ENCODE data around the gene SYNDIG1. TPM values are rescaled to one million over a fixed set of nuclear protein-coding genes. Genes with fewer than 3 reads are reported as not detected.

The SYNDIG1 gene
- total RNA-seq, 1 donor from 2014 or later = 0.19 TPM

DNA sequence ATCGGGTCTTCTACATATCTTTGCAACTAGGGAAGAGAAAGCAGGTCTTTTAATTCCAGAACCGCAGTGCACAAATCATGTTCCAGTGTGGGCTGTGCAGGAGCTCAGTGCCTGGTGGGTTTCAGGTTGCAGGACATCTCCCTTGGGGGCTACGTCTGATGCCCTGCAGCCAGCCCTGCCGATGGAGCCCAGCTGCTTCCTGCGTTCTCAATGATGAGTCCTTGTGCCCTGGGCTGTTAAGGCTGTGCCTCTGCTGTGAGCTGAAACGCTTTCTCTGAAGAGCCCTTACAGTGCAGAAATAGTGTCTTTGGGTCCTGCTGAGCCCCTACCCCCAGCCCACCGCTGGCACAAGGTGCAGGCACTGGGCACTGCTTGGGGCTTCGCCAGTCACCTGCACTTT, 192.9 kb downstream of the SYNDIG1 start:
- Mint-ChIP-seq H3K4me3 (ENCODE audit: low read depth) (no peak overlapping the region), H3K27me3 (peaks cover 24% of the 10 kb centered on the region), H3K27ac (no peak overlapping the region), H3K36me3 (ENCODE audit: insufficient read depth) (no peaks in the 10 kb centered on the region), H3K4me1 (ENCODE audit: low read depth) (no peaks in the 10 kb centered on the region), H3K9me3 (ENCODE audit: low read depth) (no peaks in the 10 kb centered on the region)
- no peak for DNase-seq (ENCODE audit: low spot score, unreplicated experiment)
- TF ChIP-seq, protein P1, sequence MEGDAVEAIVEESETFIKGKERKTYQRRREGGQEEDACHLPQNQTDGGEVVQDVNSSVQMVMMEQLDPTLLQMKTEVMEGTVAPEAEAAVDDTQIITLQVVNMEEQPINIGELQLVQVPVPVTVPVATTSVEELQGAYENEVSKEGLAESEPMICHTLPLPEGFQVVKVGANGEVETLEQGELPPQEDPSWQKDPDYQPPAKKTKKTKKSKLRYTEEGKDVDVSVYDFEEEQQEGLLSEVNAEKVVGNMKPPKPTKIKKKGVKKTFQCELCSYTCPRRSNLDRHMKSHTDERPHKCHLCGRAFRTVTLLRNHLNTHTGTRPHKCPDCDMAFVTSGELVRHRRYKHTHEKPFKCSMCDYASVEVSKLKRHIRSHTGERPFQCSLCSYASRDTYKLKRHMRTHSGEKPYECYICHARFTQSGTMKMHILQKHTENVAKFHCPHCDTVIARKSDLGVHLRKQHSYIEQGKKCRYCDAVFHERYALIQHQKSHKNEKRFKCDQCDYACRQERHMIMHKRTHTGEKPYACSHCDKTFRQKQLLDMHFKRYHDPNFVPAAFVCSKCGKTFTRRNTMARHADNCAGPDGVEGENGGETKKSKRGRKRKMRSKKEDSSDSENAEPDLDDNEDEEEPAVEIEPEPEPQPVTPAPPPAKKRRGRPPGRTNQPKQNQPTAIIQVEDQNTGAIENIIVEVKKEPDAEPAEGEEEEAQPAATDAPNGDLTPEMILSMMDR (IDR thresholded peaks at IDR 0.05; ENCODE audit: unreplicated experiment) = no peak

DNA sequence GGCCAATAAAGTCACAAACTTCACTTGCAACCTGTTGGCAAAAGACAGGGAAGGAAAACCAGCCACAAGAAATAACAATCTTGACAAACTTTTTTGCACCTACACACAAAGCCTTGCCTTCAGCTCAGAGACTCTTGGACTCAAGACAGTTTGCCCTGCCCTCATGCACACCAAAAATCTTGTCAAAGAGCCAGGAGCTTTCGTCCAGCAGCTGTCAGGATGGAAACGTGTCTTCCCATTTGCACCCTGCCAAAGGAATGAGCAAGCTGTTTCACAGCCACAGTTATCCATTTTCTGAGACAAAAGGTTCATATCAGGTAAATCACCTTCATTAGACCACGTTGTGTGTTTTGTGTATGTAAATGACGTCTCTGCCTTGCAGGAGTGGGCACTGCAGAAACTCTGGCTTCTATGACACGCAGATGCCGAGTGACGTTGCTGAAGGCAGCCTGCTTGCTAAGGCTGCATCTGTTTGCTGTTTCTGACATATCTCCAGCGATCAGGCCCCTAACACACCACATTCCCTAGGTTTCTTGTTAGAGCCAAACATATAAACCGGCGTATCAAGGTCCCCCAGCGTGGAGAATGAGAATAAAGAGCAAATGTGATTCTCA, 193.4 kb downstream of the SYNDIG1 start:
- TF ChIP-seq, protein P1 (IDR thresholded peaks at IDR 0.05; ENCODE audit: unreplicated experiment) = no peak
- Mint-ChIP-seq H3K27me3 (peaks cover 24% of the 10 kb centered on the region), H3K4me1 (ENCODE audit: low read depth) (no peaks in the 10 kb centered on the region), H3K27ac (no peak overlapping the region), H3K4me3 (ENCODE audit: low read depth) (no peak overlapping the region), H3K9me3 (ENCODE audit: low read depth) (no peaks in the 10 kb centered on the region), H3K36me3 (ENCODE audit: insufficient read depth) (no peaks in the 10 kb centered on the region)
- no peak for DNase-seq (ENCODE audit: low spot score, unreplicated experiment)

DNA sequence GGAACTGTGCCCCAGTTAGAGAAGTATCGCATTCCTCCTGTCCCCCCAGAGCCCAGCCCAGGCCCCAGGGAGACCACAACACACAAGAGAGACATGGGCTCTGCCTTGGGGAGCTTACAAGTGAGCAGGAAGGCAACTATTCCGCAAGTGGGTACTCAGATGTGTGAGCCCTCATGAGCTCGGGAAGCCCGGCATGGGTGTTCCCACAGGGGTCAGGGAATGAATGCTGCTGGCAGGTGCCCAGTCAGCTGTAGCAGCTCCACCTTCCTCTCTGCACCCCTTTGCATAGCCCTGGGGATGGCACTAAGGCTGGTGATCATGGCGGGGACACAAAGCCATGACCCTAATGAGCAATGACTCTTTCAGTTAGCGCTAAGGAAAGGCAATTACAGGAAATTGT, 194.1 kb downstream of the SYNDIG1 start:
- no peak overlapping the region for H3K27ac Mint-ChIP-seq
- DNase-seq (ENCODE audit: low spot score, unreplicated experiment) = no peak
- TF ChIP-seq, protein P1 (IDR thresholded peaks at IDR 0.05; ENCODE audit: unreplicated experiment) = no peak
- peaks cover 24% of the 10 kb centered on the region for H3K27me3 Mint-ChIP-seq
- no peaks in the 10 kb centered on the region for H3K4me1 Mint-ChIP-seq (ENCODE audit: low read depth)
- H3K9me3 Mint-ChIP-seq (ENCODE audit: low read depth) = no peaks in the 10 kb centered on the region
- H3K4me3 Mint-ChIP-seq (ENCODE audit: low read depth) = no peak overlapping the region
- no peaks in the 10 kb centered on the region for H3K36me3 Mint-ChIP-seq (ENCODE audit: insufficient read depth)

DNA sequence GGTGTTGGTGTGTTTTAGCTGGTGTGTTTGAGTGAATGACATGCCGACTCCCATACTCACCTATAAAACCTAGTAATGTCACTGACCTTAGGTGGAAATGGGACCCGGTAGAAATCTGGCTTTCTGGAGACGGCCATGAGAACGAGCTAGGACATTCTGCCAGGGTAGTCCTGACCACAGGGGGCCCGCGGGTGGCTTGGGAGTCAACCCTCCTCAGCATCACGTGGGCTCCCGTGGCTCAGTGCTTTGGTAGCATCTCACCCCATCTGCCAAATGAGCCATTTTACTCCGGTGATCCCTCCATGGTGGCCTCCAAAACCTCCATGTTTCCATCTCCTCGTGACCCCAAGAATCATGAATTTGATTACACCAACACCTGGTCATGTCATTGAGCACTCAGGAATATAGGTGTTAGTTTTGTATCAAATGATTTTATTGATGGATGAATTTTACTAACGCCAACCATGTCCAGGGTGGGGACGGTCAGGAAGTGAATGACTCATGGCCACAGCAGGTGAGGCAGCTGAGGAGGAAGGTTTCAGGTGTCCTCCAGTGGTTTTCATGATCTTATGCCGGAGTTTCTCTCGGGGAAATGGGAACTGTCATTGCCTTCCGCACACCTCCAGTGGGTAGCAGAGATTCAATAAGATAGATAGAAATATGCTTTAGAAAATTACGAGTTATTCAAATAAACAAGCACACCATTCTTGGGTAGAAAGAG, 195.0 kb downstream of the SYNDIG1 start:
- no peak overlapping the region for H3K4me3 Mint-ChIP-seq (ENCODE audit: low read depth)
- no peak overlapping the region for H3K27ac Mint-ChIP-seq
- no peaks in the 10 kb centered on the region for H3K36me3 Mint-ChIP-seq (ENCODE audit: insufficient read depth)
- no peak for DNase-seq (ENCODE audit: low spot score, unreplicated experiment)
- H3K4me1 Mint-ChIP-seq (ENCODE audit: low read depth) = no peaks in the 10 kb centered on the region
- TF ChIP-seq, protein P1 (IDR thresholded peaks at IDR 0.05; ENCODE audit: unreplicated experiment) = no peak
- H3K27me3 Mint-ChIP-seq = peaks cover 18% of the 10 kb centered on the region
- no peaks in the 10 kb centered on the region for H3K9me3 Mint-ChIP-seq (ENCODE audit: low read depth)

DNA sequence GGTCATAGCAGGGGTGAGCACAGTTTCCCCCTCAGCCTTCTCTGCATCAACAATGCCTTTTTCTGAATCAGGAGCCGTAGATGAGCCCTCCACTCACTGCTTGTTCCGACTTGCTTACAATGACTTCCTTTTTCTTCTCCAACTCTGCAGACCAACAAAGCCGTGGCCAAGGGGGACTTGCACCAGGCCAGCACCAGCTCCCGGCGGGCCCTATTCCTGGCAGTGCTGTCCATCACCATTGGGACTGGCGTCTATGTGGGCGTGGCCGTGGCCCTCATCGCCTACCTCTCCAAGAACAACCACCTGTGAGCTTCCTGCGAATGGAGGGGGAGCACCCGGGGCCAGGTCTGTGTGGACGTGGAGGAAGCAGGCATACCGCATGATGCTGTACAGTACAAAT, 195.8 kb downstream of the SYNDIG1 start:
- Mint-ChIP-seq H3K4me3 (ENCODE audit: low read depth) (no peak overlapping the region), H3K9me3 (ENCODE audit: low read depth) (no peaks in the 10 kb centered on the region), H3K27ac (no peak overlapping the region), H3K4me1 (ENCODE audit: low read depth) (no peaks in the 10 kb centered on the region), H3K27me3 (peaks cover 18% of the 10 kb centered on the region), H3K36me3 (ENCODE audit: insufficient read depth) (no peaks in the 10 kb centered on the region)
- TF ChIP-seq, protein P1 (IDR thresholded peaks at IDR 0.05; ENCODE audit: unreplicated experiment) = no peak
- no peak for DNase-seq (ENCODE audit: low spot score, unreplicated experiment)

Data from progenitor cell of endocrine pancreas (in vitro differentiated cells).